ENCODE data around the gene EYA3. TPM values are rescaled to one million over a fixed set of nuclear protein-coding genes. Genes with fewer than 3 reads are reported as not detected.
A peak's percentile ranks its signal among the peaks of the same experiment; 100 is the strongest.

Gene EYA3
- total and polyA plus RNA-seq, 5 donors from 2014 or later: 3.0 to 18.5 (median 3.8) TPM

- no peaks in the 10 kb centered on the region for H3K9me3 ChIP-seq (ENCODE audit: control insufficient read depth in 2 of 2, low read length in 2 of 2)
- Mint-ChIP-seq H3K9me3 (no peaks in the 10 kb centered on the region), H3K4me1 (peaks cover 7 to 15% (median 8%) of the 10 kb centered on the region in 4 donors), H3K27me3 (no peaks in the 10 kb centered on the region), H3K27ac (peak overlapping the region in 2 of 3 donors; percentile 16 to 48), H3K36me3 (peaks cover 17% of the 10 kb centered on the region), H3K4me3 (no peak overlapping the region)
- no peak for DNase-seq
- H3K4me1 ChIP-seq (ENCODE audit: control insufficient read depth, insufficient read depth, low read length, poor library complexity, severe bottlenecking): peaks cover 3% of the 10 kb centered on the region
- no peak overlapping the region for H3K27ac ChIP-seq (ENCODE audit: insufficient read depth, low read length, poor library complexity, severe bottlenecking)
- H3K27me3 ChIP-seq (ENCODE audit: control insufficient read depth, insufficient read depth, low read length): no peaks in the 10 kb centered on the region
- H3K36me3 ChIP-seq (ENCODE audit: control insufficient read depth, insufficient read depth, low read length): peaks cover 19% of the 10 kb centered on the region
- ATAC-seq (ENCODE audit: low read depth in 2 of 2): no peak
- no peak overlapping the region for H3K4me3 ChIP-seq (ENCODE audit: low read depth, low read length)
These were observed 56.1 kb downstream of the EYA3 start for GRCh38 chr1:28032281-28032680.

DNA sequence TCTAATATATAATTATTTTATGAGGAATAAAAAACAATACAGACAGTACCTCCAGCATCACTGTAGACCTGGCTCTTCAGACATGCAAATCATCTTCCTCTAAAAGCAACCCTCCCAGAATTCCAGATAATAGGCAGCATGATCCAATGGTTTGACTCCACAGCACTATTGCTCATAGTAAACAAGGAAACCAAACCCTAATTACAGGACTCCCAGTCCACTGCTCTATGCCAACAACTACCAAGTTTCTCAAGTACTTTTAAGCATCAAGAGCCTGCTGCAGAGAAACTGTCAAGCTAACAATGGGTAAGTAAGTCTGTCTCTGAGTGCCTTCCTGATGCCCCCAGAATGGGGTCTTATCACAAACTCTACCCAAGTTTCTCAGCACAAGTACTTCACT is 57.2 kb downstream of the EYA3 start:
- Mint-ChIP-seq H3K4me3 (no peak overlapping the region), H3K27ac (no peak overlapping the region), H3K4me1 (peaks cover 7 to 15% (median 11%) of the 10 kb centered on the region in 4 donors), H3K36me3 (peaks cover 15% of the 10 kb centered on the region), H3K9me3 (no peaks in the 10 kb centered on the region), H3K27me3 (no peaks in the 10 kb centered on the region)
- no peak overlapping the region for H3K27ac ChIP-seq (ENCODE audit: insufficient read depth, low read length, poor library complexity, severe bottlenecking)
- no peak overlapping the region for H3K4me3 ChIP-seq (ENCODE audit: low read depth, low read length)
- peaks cover 3% of the 10 kb centered on the region for H3K4me1 ChIP-seq (ENCODE audit: control insufficient read depth, insufficient read depth, low read length, poor library complexity, severe bottlenecking)
- peaks cover 22% of the 10 kb centered on the region for H3K36me3 ChIP-seq (ENCODE audit: control insufficient read depth, insufficient read depth, low read length)
- no peak for ATAC-seq (ENCODE audit: low read depth in 2 of 2)
- no peak for DNase-seq
- no peaks in the 10 kb centered on the region for H3K27me3 ChIP-seq (ENCODE audit: control insufficient read depth, insufficient read depth, low read length)
- H3K9me3 ChIP-seq (ENCODE audit: control insufficient read depth in 2 of 2, low read length in 2 of 2): no peaks in the 10 kb centered on the region

DNA sequence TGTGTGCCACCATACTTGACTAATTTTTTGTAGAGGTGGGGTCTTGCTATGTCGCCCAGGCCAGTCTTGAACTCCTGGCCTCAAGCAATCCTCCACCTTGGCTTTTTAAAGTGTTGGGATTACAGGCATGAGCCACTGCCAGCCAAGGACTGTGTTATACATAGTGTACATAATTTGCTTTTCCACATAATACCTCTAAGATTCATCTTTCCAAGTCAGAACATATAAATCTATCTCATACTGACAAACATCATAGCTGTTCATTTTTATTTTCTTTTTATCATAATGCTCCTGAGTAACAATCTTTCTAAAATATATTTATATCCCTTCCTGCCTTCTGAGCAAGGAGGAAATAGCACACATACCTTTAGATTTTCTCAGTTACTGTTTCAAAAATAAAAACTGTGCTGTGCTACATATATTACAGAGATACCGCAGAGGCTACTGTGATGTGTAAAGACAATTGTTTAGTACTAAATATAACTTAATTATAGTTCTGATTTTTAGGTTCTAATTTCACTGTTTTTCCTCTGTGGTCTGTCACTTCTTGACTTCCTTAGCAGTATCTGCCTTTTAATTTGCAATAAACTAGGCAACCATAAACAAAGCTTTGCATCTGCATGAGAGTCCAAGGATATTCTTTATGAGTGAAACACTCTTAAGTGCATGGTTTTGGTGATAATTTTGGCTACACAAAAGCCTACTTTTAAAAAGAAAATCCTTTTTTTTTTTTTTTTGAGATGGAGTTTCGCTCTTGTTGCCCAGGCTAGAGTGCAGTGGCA is 59.3 kb downstream of the EYA3 start:
- Mint-ChIP-seq H3K9me3 (no peaks in the 10 kb centered on the region), H3K4me1 (peaks cover 7 to 17% (median 11%) of the 10 kb centered on the region in 4 donors), H3K27me3 (no peaks in the 10 kb centered on the region), H3K36me3 (peaks cover 9% of the 10 kb centered on the region), H3K27ac (peak overlapping the region in 2 of 3 donors; percentile 36 to 58), H3K4me3 (no peak overlapping the region)
- no peak overlapping the region for H3K4me3 ChIP-seq (ENCODE audit: low read depth, low read length)
- ATAC-seq (ENCODE audit: low read depth in 2 of 2): no peak
- no peaks in the 10 kb centered on the region for H3K27me3 ChIP-seq (ENCODE audit: control insufficient read depth, insufficient read depth, low read length)
- no peak overlapping the region for H3K27ac ChIP-seq (ENCODE audit: insufficient read depth, low read length, poor library complexity, severe bottlenecking)
- H3K4me1 ChIP-seq (ENCODE audit: control insufficient read depth, insufficient read depth, low read length, poor library complexity, severe bottlenecking): peaks cover 3% of the 10 kb centered on the region
- no peaks in the 10 kb centered on the region for H3K9me3 ChIP-seq (ENCODE audit: control insufficient read depth in 2 of 2, low read length in 2 of 2)
- H3K36me3 ChIP-seq (ENCODE audit: control insufficient read depth, insufficient read depth, low read length): peaks cover 14% of the 10 kb centered on the region
- DNase-seq: no peak

GRCh38 chr1:28027660-28028059 is 60.8 kb downstream of the EYA3 start:
- peaks cover 13% of the 10 kb centered on the region for H3K36me3 ChIP-seq (ENCODE audit: control insufficient read depth, insufficient read depth, low read length)
- H3K4me1 Mint-ChIP-seq: peaks cover 7 to 18% (median 13%) of the 10 kb centered on the region in 4 donors
- no peak overlapping the region for H3K27ac Mint-ChIP-seq

DNA sequence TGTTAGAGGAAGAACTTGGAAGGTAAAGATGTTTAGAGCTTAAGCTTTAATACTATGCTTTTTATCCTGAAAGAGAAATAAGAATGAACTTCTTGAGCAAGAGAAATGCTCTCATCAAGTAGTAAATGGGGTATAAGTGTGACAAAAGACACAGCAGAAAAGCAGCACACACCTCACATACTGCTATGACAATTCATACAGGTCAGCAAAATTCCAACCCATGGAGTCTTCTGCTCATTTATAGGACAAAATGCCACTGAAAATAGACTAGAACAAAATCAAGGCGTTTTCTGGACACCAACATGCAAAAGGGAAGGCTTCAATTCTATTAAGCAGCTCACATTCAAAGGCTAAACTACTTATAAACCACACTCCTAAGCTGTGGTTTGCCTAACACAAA is 61.2 kb downstream of the EYA3 start:
- peaks cover 7 to 17% (median 13%) of the 10 kb centered on the region in 4 donors for H3K4me1 Mint-ChIP-seq
- H3K27ac Mint-ChIP-seq: peak overlapping the region in 1 of 3 donors; percentile 44
- DNase-seq (no peak), ATAC-seq (ENCODE audit: low read depth in 2 of 2) (no peak)
- no peak overlapping the region for H3K27ac ChIP-seq (ENCODE audit: insufficient read depth, low read length, poor library complexity, severe bottlenecking)
- no peak overlapping the region for H3K4me3 Mint-ChIP-seq
- peaks cover 14% of the 10 kb centered on the region for H3K36me3 ChIP-seq (ENCODE audit: control insufficient read depth, insufficient read depth, low read length)
- H3K4me3 ChIP-seq (ENCODE audit: low read depth, low read length): no peak overlapping the region
- H3K4me1 ChIP-seq (ENCODE audit: control insufficient read depth, insufficient read depth, low read length, poor library complexity, severe bottlenecking): peaks cover 3% of the 10 kb centered on the region
- no peaks in the 10 kb centered on the region for H3K27me3 ChIP-seq (ENCODE audit: control insufficient read depth, insufficient read depth, low read length)
- no peaks in the 10 kb centered on the region for H3K9me3 ChIP-seq (ENCODE audit: control insufficient read depth in 2 of 2, low read length in 2 of 2)
- H3K36me3 Mint-ChIP-seq: peaks cover 14% of the 10 kb centered on the region
- H3K27me3 Mint-ChIP-seq: no peaks in the 10 kb centered on the region
- H3K9me3 Mint-ChIP-seq: no peaks in the 10 kb centered on the region

More at GRCh38 chr1:28027660-28028059, 60.8 kb downstream of the EYA3 start:
- Mint-ChIP-seq H3K9me3 (no peaks in the 10 kb centered on the region), H3K4me3 (no peak overlapping the region), H3K27me3 (no peaks in the 10 kb centered on the region), H3K36me3 (peaks cover 14% of the 10 kb centered on the region)
- ATAC-seq (ENCODE audit: low read depth in 2 of 2) (no peak), DNase-seq (no peak)
- Histone ChIP-seq H3K4me1 (ENCODE audit: control insufficient read depth, insufficient read depth, low read length, poor library complexity, severe bottlenecking) (peaks cover 3% of the 10 kb centered on the region), H3K9me3 (ENCODE audit: control insufficient read depth in 2 of 2, low read length in 2 of 2) (no peaks in the 10 kb centered on the region), H3K27ac (ENCODE audit: insufficient read depth, low read length, poor library complexity, severe bottlenecking) (no peak overlapping the region), H3K27me3 (ENCODE audit: control insufficient read depth, insufficient read depth, low read length) (no peaks in the 10 kb centered on the region), H3K4me3 (ENCODE audit: low read depth, low read length) (no peak overlapping the region)

DNA sequence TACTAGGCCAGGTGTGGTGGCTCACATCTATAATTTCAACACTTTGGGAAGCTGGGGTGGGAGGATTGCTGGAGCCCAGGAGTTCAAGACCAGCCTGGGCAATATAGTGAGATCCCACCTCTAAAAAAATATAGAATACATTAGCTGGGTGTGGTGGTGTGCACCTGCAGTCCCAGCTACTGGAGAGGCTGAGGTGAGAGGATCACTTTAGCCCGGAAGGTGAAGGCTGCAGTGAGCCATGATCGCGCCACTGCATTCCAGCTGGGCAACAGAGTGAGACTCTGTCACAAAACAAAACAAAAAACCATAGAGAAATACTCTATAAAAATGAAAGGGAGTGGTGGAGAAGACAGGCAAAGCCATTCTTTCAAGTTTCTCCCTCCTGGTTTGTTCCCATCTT is 62.1 kb downstream of the EYA3 start:
- DNase-seq (no peak), ATAC-seq (ENCODE audit: low read depth in 2 of 2) (no peak)
- H3K27me3 ChIP-seq (ENCODE audit: control insufficient read depth, insufficient read depth, low read length): no peaks in the 10 kb centered on the region
- no peaks in the 10 kb centered on the region for H3K27me3 Mint-ChIP-seq
- peaks cover 7 to 17% (median 13%) of the 10 kb centered on the region in 4 donors for H3K4me1 Mint-ChIP-seq
- H3K36me3 ChIP-seq (ENCODE audit: control insufficient read depth, insufficient read depth, low read length): peaks cover 13% of the 10 kb centered on the region
- peak overlapping the region in 1 of 3 donors; percentile 65 for H3K27ac Mint-ChIP-seq
- H3K9me3 ChIP-seq (ENCODE audit: control insufficient read depth in 2 of 2, low read length in 2 of 2): no peaks in the 10 kb centered on the region
- H3K9me3 Mint-ChIP-seq: no peaks in the 10 kb centered on the region
- no peak overlapping the region for H3K27ac ChIP-seq (ENCODE audit: insufficient read depth, low read length, poor library complexity, severe bottlenecking)
- H3K4me3 ChIP-seq (ENCODE audit: low read depth, low read length): no peak overlapping the region
- peaks cover 3% of the 10 kb centered on the region for H3K4me1 ChIP-seq (ENCODE audit: control insufficient read depth, insufficient read depth, low read length, poor library complexity, severe bottlenecking)
- peaks cover 15% of the 10 kb centered on the region for H3K36me3 Mint-ChIP-seq
- H3K4me3 Mint-ChIP-seq: no peak overlapping the region

GRCh38 chr1:28021064-28021463 is 67.3 kb downstream of the EYA3 start:
- DNase-seq: no peak
- no peaks in the 10 kb centered on the region for H3K27me3 ChIP-seq (ENCODE audit: control insufficient read depth, insufficient read depth, low read length)
- Mint-ChIP-seq H3K27ac (peak overlapping the region in 1 of 3 donors; percentile 74), H3K36me3 (peaks cover 34% of the 10 kb centered on the region), H3K4me3 (no peak overlapping the region), H3K27me3 (no peaks in the 10 kb centered on the region), H3K9me3 (peaks cover 0 to 2% (median 0%) of the 10 kb centered on the region in 7 donors), H3K4me1 (peaks cover 6 to 18% (median 13%) of the 10 kb centered on the region in 4 donors)
- peaks cover 19% of the 10 kb centered on the region for H3K36me3 ChIP-seq (ENCODE audit: control insufficient read depth, insufficient read depth, low read length)
- no peaks in the 10 kb centered on the region for H3K9me3 ChIP-seq (ENCODE audit: control insufficient read depth in 2 of 2, low read length in 2 of 2)
- H3K27ac ChIP-seq (ENCODE audit: insufficient read depth, low read length, poor library complexity, severe bottlenecking): no peak overlapping the region
- no peaks in the 10 kb centered on the region for H3K4me1 ChIP-seq (ENCODE audit: control insufficient read depth, insufficient read depth, low read length, poor library complexity, severe bottlenecking)
- H3K4me3 ChIP-seq (ENCODE audit: low read depth, low read length): no peak overlapping the region
- ATAC-seq (ENCODE audit: low read depth in 2 of 2): no peak

GRCh38 chr1:28010969-28011368 is 77.4 kb downstream of the EYA3 start:
- peaks cover 41% of the 10 kb centered on the region for H3K36me3 Mint-ChIP-seq
- peaks cover 54% of the 10 kb centered on the region for H3K36me3 ChIP-seq (ENCODE audit: control insufficient read depth, insufficient read depth, low read length)
- no peaks in the 10 kb centered on the region for H3K9me3 Mint-ChIP-seq
- H3K4me1 ChIP-seq (ENCODE audit: control insufficient read depth, insufficient read depth, low read length, poor library complexity, severe bottlenecking): no peaks in the 10 kb centered on the region
- no peak overlapping the region for H3K27ac ChIP-seq (ENCODE audit: insufficient read depth, low read length, poor library complexity, severe bottlenecking)
- no peak overlapping the region for H3K4me3 Mint-ChIP-seq
- no peak overlapping the region for H3K4me3 ChIP-seq (ENCODE audit: low read depth, low read length)
- no peak overlapping the region for H3K27ac Mint-ChIP-seq
- H3K9me3 ChIP-seq (ENCODE audit: control insufficient read depth in 2 of 2, low read length in 2 of 2): no peaks in the 10 kb centered on the region
- H3K27me3 Mint-ChIP-seq: no peaks in the 10 kb centered on the region
- peaks cover 0 to 6% (median 2%) of the 10 kb centered on the region in 4 donors for H3K4me1 Mint-ChIP-seq
- DNase-seq (no peak), ATAC-seq (ENCODE audit: low read depth in 2 of 2) (no peak)
- no peaks in the 10 kb centered on the region for H3K27me3 ChIP-seq (ENCODE audit: control insufficient read depth, insufficient read depth, low read length)
